IPS-15b (cell line): Measurements from ENCODE around the gene PARS2.

Experiments used
- H3K27me3 ChIP-seq: one replicate; pipeline ENCODE4 v1.6.1; 2013; ENCODE audit warnings: low read length; ENCODE audit not compliant: control insufficient read depth, insufficient read depth
- H3K36me3 ChIP-seq: one replicate; pipeline ENCODE4 v1.6.1; 2013; ENCODE audit warnings: low read length; ENCODE audit not compliant: control insufficient read depth, insufficient read depth
- H3K4me1 ChIP-seq: one replicate; pipeline ENCODE4 v1.6.1; 2013; ENCODE audit warnings: mild to moderate bottlenecking, low read length; ENCODE audit not compliant: control insufficient read depth, insufficient read depth
- H3K4me3 ChIP-seq: one replicate; pipeline ENCODE4 v1.5.1; 2013; ENCODE audit warnings: low read depth, low read length
- H3K9ac ChIP-seq: one replicate; pipeline ENCODE4 v1.6.1; 2013; ENCODE audit warnings: low read depth, mild to moderate bottlenecking, low read length
- H3K9me3 ChIP-seq: one replicate; pipeline ENCODE4 v1.6.1; 2013; ENCODE audit warnings: mild to moderate bottlenecking, low read length; ENCODE audit not compliant: control insufficient read depth, insufficient read depth

PARS2 gene

DNA sequence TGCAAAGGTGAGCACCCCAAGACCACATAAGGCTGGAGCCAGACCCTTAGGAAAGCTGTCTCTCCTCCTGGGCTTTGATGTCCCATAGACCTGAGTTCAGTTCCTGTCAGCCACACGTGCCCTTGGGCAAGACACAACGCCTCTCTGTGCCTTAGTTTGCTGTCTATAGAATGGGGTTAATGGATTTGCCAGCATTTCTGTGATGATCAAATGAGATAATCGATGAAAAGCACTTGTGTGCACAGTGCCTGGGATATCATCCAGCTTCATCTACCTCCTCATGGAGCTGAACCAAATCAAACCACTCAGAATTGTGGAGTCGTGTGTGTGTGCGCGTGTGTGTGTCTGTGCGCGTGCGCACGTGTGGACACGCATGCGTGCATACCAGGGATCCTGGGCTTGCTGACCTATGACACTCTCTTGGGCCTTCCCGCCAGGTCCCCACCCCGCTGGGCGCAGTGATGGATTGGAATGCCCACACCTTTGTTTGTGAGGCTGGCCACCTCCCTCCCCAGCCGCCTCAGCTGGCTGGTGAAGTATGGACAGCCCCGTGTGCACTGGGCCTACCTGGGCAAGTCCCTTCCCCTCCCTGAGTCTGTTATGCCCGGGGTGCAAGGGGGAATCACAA is 31.6 kb upstream of the PARS2 start:
- no peak overlapping the region for H3K4me3 ChIP-seq

DNA sequence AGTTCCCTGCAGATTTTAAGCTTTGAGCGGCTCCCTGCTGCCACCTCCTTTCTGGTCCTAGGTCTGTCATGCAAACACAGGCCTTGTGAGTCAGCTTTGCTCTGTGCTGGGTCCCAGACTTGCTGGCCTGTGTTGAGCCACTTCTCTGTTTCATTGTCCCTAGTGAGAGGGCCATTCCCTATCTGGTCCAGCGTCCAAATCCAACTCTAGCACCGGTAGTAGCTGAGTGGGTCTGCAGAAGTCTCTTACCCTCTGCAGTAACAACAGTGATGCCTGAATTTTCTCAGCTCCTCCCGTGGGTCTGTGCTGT is 31.0 kb upstream of the PARS2 start:
- Histone ChIP-seq H3K4me3 (no peak overlapping the region), H3K4me1 (peaks cover 12% of the 10 kb centered on the region), H3K9me3 (no peaks in the 10 kb centered on the region), H3K9ac (no peak overlapping the region), H3K36me3 (no peaks in the 10 kb centered on the region), H3K27me3 (peaks cover 11% of the 10 kb centered on the region)

More for the DNA sequence above, 31.6 kb upstream of the PARS2 start:
- Histone ChIP-seq H3K9ac (no peak overlapping the region), H3K36me3 (no peaks in the 10 kb centered on the region), H3K9me3 (no peaks in the 10 kb centered on the region), H3K27me3 (peaks cover 15% of the 10 kb centered on the region), H3K4me1 (peaks cover 12% of the 10 kb centered on the region)

DNA sequence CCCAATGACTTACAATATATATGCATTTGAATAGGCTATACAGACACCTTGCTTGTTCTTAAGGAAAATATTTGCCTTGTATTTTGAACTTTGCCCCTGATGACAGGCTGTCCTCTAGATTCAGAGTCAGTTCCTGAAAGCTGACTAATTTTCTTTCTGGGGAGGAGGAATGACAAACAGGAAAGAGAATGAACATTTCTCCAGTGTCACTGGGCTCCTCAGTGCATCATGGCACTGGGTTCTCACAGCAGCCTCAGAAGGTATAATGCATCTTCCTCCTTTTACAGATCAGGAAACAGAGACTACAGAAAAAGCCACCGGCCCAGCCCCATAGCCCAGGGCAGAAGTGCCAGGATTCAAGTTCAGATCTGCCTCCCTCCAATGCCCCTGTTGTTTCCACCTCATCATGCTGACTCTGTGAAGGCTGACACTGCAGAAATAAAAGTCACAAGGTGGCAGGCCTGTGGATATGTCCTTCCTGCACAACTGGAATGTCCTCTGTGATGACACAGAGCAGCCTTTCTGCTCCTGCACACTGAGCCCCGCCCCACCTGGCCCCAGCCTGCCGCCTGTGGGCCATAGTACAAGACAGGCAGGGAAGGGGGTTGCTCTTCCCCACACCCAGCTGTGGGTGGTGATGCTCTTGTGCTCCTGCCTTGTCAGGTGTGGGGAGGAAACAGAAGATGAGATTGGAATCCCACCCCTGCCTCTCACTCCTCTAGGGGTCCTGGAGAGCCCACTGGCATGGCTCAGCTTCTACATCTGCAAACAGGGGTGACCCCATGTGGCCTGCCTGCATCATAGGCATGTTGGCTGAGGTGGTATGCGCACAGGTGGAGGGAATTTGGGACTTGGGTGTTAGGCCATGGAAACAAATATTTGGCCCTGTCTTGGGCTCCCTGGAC is 30.4 kb upstream of the PARS2 start:
- Histone ChIP-seq H3K4me1 (peaks cover 12% of the 10 kb centered on the region), H3K4me3 (no peak overlapping the region), H3K36me3 (no peaks in the 10 kb centered on the region), H3K27me3 (peaks cover 5% of the 10 kb centered on the region), H3K9me3 (no peaks in the 10 kb centered on the region), H3K9ac (no peak overlapping the region)

DNA sequence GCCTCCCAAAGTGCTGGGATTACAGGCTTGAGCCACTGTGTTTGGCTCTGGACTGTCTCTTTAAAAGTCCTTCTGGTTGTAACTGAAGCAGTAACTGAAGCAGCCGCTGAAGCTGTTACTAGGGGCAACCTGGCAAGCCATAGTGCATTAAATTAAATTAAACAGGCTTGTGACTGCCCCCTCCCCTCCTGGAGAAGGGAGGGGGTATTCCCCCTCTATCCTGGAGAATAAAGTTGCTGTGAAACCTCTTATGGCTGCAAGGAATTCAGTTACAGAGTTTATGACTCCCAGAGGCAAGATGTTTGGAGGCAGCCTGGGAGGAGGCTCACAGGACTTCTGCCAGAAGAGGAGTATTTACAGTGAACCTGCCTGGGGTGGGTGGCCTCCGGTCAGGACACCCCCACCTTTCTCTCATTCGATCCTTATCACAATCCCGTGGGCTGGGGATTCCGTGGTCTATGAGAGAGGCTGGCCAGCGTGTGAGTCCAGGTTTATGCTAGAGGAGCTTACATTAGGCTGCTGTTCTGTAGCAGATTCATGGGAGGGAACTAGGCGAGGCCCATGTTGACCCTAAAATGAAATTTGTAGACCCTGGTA is 28.5 kb upstream of the PARS2 start:
- Histone ChIP-seq H3K4me1 (peaks cover 12% of the 10 kb centered on the region), H3K9ac (no peak overlapping the region), H3K4me3 (no peak overlapping the region), H3K36me3 (no peaks in the 10 kb centered on the region), H3K9me3 (no peaks in the 10 kb centered on the region), H3K27me3 (no peaks in the 10 kb centered on the region)

DNA sequence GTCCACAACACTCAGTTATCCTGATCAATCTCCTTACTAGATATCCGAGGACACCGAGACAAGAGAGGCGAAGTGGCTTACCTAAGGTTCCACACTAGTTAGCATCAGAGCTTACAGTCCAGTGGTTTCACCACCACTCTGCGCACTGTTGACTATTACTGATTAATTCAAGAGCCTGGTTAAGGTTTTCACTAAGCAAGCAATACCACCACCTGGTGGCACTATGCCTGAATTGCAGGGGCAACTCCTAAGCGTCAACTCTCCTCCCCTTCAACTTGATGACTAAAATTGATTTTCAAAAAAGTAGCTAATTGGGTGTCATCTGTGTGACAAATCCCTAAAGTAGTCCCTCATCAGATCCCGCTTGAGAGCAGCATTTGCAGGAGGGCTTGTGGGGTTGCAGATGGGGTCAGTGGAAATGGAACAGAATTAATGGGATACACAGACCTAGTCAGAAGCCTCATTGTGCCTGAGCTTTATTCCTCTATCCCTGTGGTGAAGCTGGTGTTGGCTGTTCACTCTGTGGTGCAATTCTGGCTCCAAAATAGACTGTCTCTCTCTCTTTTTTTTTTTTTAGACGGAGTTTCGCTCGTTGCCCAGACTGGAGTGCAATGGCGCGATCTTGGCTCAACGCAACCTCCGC is 27.7 kb upstream of the PARS2 start:
- Histone ChIP-seq H3K4me1 (peaks cover 12% of the 10 kb centered on the region), H3K9ac (no peak overlapping the region), H3K27me3 (no peaks in the 10 kb centered on the region), H3K36me3 (no peaks in the 10 kb centered on the region), H3K4me3 (no peak overlapping the region), H3K9me3 (no peaks in the 10 kb centered on the region)

DNA sequence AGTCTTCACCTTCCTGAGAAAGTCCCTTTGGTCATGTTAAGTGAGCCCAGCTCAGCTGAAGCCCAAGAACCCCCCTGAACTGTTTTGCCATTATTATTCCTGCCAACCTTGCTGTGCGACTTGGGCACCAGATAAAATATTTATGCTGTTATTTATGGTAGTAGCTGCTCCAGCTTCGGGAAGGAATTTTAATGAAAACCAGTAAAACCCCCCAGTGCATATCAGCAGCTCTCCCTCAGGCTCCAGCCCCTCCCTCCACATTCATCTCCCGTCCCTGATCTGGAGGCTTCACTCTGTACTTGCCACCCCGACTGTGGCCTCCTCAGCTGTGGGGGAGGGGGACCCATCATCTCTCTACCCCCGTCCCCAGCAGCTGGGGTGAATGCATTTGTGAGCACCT is 24.1 kb upstream of the PARS2 start:
- no peak overlapping the region for H3K9ac ChIP-seq
- H3K27me3 ChIP-seq: peaks cover under 1% of the 10 kb centered on the region
- H3K4me1 ChIP-seq: no peaks in the 10 kb centered on the region
- no peak overlapping the region for H3K4me3 ChIP-seq
- H3K36me3 ChIP-seq: no peaks in the 10 kb centered on the region
- H3K9me3 ChIP-seq: no peaks in the 10 kb centered on the region

DNA sequence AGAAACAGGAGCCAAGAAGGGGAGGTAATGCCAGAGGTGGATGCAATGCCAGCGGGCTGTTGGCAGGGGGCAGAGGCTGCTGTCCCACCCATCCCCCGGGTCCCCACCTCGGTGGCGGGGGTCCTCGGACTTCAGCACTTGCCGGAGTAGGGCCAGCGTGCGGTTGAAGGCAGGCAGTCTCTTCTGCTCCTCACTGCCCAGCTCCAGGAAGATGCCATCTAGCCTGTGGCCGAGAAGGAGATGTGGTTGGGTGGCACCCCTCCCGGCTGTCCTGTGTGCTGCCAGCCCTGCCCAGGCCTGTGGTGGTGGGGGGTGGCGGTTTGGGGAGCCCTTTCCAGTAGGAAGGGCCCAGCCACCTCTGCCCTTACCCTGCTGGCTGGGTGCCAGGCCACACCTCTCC is 23.3 kb upstream of the PARS2 start:
- H3K27me3 ChIP-seq: peaks cover 9% of the 10 kb centered on the region
- H3K9me3 ChIP-seq: no peaks in the 10 kb centered on the region
- H3K4me1 ChIP-seq: no peaks in the 10 kb centered on the region
- no peak overlapping the region for H3K4me3 ChIP-seq
- H3K36me3 ChIP-seq: no peaks in the 10 kb centered on the region
- H3K9ac ChIP-seq: no peak overlapping the region

DNA sequence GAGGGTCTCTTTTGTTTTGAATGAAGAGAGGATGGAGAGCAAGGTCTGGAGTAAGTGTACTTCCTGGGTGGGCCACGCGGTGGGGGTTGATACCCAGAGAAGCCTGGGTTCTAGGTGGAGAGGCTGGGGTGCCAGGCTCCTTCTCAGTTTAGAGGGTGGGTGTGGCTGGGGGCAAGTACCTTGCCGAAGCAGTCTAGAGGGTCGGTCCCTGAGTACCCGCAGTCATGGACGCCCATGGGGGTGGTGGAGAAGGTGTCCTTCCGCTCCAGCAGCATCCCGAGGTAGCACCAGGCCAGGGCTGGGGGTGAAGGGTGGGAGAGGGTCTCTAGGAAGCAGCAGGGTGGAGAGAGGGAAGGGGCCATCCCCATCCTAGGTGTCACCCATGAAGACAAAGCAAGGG is 22.5 kb upstream of the PARS2 start:
- Histone ChIP-seq H3K4me1 (no peaks in the 10 kb centered on the region), H3K27me3 (peaks cover 17% of the 10 kb centered on the region), H3K4me3 (no peak overlapping the region), H3K9me3 (no peaks in the 10 kb centered on the region), H3K36me3 (no peaks in the 10 kb centered on the region), H3K9ac (no peak overlapping the region)

DNA sequence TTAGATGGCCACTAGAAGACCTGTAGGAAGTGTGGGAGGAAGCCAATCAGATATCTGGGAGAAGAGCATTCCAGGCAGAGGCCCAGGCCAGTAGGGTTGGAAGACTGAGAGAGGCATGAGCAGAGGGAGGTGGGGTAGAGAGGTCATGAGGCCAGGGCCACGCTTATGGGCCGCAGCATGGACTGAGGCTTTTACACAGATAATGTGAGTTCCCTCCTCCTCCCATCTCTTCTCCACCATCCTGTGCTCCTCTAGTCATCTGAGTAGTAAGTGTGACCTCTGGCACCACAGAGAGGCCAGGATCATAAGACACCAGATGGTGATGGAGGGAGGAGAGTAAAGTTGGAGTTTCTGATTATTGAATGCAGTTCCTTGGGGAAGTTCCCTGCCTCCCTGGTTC is 19.7 kb upstream of the PARS2 start:
- Histone ChIP-seq H3K9ac (no peak overlapping the region), H3K27me3 (peaks cover 36% of the 10 kb centered on the region), H3K4me3 (no peak overlapping the region), H3K4me1 (no peaks in the 10 kb centered on the region), H3K36me3 (no peaks in the 10 kb centered on the region), H3K9me3 (no peaks in the 10 kb centered on the region)

DNA sequence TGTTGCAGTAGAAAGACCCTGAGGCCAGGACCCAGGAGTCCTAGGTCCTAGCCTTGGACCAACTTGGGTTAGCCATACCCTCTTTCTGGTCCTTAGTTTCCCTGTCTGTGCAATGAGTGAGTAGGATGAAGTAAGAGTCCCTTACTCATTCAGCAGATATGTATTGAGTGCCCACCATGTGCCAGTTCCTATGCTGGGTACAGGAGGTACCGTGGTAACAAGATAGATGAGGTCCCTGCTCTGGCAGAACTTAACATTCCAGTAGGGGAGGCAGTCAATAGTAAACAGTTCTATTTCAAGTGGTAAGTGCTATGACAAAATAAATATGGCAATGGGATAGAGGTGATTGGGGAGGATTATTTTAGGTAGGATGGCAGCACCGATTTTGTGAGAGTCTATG is 18.3 kb upstream of the PARS2 start:
- no peak overlapping the region for H3K9ac ChIP-seq
- H3K4me1 ChIP-seq: no peaks in the 10 kb centered on the region
- no peaks in the 10 kb centered on the region for H3K9me3 ChIP-seq
- H3K4me3 ChIP-seq: no peak overlapping the region
- H3K27me3 ChIP-seq: peaks cover 36% of the 10 kb centered on the region
- no peaks in the 10 kb centered on the region for H3K36me3 ChIP-seq

DNA sequence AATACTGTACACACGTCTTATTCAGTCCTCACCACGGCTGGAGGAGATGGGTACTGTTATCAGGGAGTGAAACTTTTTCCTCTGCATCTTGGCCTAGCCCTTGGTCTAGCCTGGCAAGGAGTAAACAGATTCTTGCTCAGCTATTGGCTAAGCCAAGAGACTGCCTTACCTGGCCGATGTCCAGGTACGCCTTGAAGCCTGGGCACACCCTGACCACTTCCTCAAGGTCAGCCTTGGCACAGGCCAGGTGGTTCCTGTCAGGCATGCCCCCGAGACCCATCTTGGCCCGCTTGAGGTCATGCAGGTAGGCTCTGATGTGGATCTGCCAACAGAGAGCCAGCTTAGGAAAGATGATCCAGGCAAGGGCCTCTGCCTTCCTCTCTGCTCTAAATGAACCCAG is 17.8 kb upstream of the PARS2 start:
- Histone ChIP-seq H3K36me3 (no peaks in the 10 kb centered on the region), H3K27me3 (peaks cover 39% of the 10 kb centered on the region), H3K9ac (no peak overlapping the region), H3K4me1 (no peaks in the 10 kb centered on the region), H3K4me3 (no peak overlapping the region), H3K9me3 (no peaks in the 10 kb centered on the region)
